ENCODE measurements around the gene CA10.

The CA10 gene

GRCh38 chr17:51610834-51611233, 547.7 kb downstream of the CA10 start:
- H3K4me3 ChIP-seq (ENCODE audit: low read depth, low read length) = no peak overlapping the region
- CTCF ChIA-PET = no interaction called here
- no peak for TF ChIP-seq CTCF (IDR thresholded peaks at IDR 0.05; ENCODE audit: insufficient read depth, low read length, missing control alignments)
- POLR2A ChIA-PET = no interaction called here
- no peak for DNase-seq (ENCODE audit: low read depth, low spot score)

GRCh38 chr17:51610155-51610554, 548.4 kb downstream of the CA10 start:
- ChIA-PET CTCF (no interaction called here), POLR2A (no interaction called here)
- H3K4me3 ChIP-seq (ENCODE audit: low read depth, low read length) = no peak overlapping the region
- DNase-seq (ENCODE audit: low read depth, low spot score) = no peak
- no peak for TF ChIP-seq CTCF (IDR thresholded peaks at IDR 0.05; ENCODE audit: insufficient read depth, low read length, missing control alignments)

GRCh38 chr17:51608251-51608933, 550.1 kb downstream of the CA10 start:
- H3K4me3 ChIP-seq (ENCODE audit: low read depth, low read length) = no peak overlapping the region
- DNase-seq (ENCODE audit: low read depth, low spot score) = no peak
- no peak for TF ChIP-seq CTCF (IDR thresholded peaks at IDR 0.05; ENCODE audit: insufficient read depth, low read length, missing control alignments)
- ChIA-PET CTCF (no interaction called here), POLR2A (no interaction called here)

GRCh38 chr17:51607512-51607911, 551.0 kb downstream of the CA10 start:
- ChIA-PET POLR2A (no interaction called here), CTCF (no interaction called here)
- no peak for DNase-seq (ENCODE audit: low read depth, low spot score)
- TF ChIP-seq CTCF (IDR thresholded peaks at IDR 0.05; ENCODE audit: insufficient read depth, low read length, missing control alignments) = no peak
- no peak overlapping the region for H3K4me3 ChIP-seq (ENCODE audit: low read depth, low read length)

- CTCF ChIA-PET = no interaction called here
- DNase-seq (ENCODE audit: low read depth, low spot score) = no peak
- H3K4me3 ChIP-seq (ENCODE audit: low read depth, low read length) = no peak overlapping the region
- TF ChIP-seq CTCF (IDR thresholded peaks at IDR 0.05; ENCODE audit: insufficient read depth, low read length, missing control alignments) = no peak
- POLR2A ChIA-PET = no interaction called here
Observed at GRCh38 chr17:51604299-51605020, 554.1 kb downstream of the CA10 start.

- POLR2A ChIA-PET = interaction anchor here (0.6 kb wide), 1 partner anchor 426 kb away, joined by 3 read pairs; no protein-coding TSS in a partner anchor
- no peak overlapping the region for H3K4me3 ChIP-seq (ENCODE audit: low read depth, low read length)
- CTCF ChIA-PET = no interaction called here
- TF ChIP-seq CTCF (IDR thresholded peaks at IDR 0.05; ENCODE audit: insufficient read depth, low read length, missing control alignments) = no peak
- DNase-seq (ENCODE audit: low read depth, low spot score) = no peak
Observed at GRCh38 chr17:51601622-51602261, 556.8 kb downstream of the CA10 start.

All from AG04449 (cell line).